Panc1 (cell line): Measurements from ENCODE around the gene CHCHD6. TPM values are rescaled to one million over a fixed set of nuclear protein-coding genes. Genes with fewer than 3 reads are reported as not detected.
A peak's percentile ranks its signal among the peaks of the same experiment; 100 is the strongest.

ENCODE experiments used
- ATAC-seq: fragments of 200-7000 bp; cut with Tn5 transposase; 2 replicates; pipeline ENCODE4 v1.9.1; 2020; ENCODE audit warnings: mild to moderate bottlenecking, moderate library complexity
- BruUV-seq: library from RNA; stranded (reverse); fragments of 400-500 nt; replicated peaks from 2 replicates; lab custom pipeline; 2021; lab: Mats Ljungman, UMichigan
- CTCF ChIA-PET: fragments of 300-600 bp; sonication (Branson Sonifier 250); formaldehyde crosslinking; loops from one replicate; lab custom pipeline; 2022; ENCODE audit warnings: antibody characterized with exemption; lab: Charles Lee
- POLR2A ChIA-PET: fragments of 300-600 bp; sonication (Branson Sonifier 250); formaldehyde crosslinking; loops from one replicate; lab custom pipeline; 2022; ENCODE audit warnings: antibody characterized with exemption; lab: Charles Lee
- DNase-seq: peaks from one replicate; pipeline ENCODE4 v3.0.0-alpha.2; 2010; ENCODE audit warnings: low read depth, low spot score
- H3K27ac ChIP-seq: 2 replicates; pipeline ENCODE4 v1.5.1; 2011; ENCODE audit warnings: mild to moderate bottlenecking, low read length, inconsistent platforms
- H3K27me3 ChIP-seq: fragments of 200-500 bp; sonication (Bioruptor generic); 2 replicates; pipeline ENCODE4 v1.6.0; 2014; ENCODE audit warnings: low read length, inconsistent platforms; ENCODE audit not compliant: control insufficient read depth, insufficient read depth
- H3K36me3 ChIP-seq: fragments of 200-500 bp; sonication (Bioruptor generic); 2 replicates; pipeline ENCODE4 v1.5.1; 2014; ENCODE audit warnings: inconsistent platforms, mild to moderate bottlenecking, low read length, moderate library complexity; ENCODE audit not compliant: control insufficient read depth, insufficient read depth
- H3K4me1 ChIP-seq: 2 replicates; pipeline ENCODE4 v1.5.1; 2011; ENCODE audit warnings: inconsistent platforms, mild to moderate bottlenecking, low read length, moderate library complexity; ENCODE audit not compliant: control insufficient read depth, insufficient read depth
- H3K4me3 ChIP-seq, 2 experiments: 2 replicates each; pipeline ENCODE4 v1.5.1; 2011 to 2012; ENCODE audit warnings: low read depth in 2 of 2, low read length in 2 of 2, mild to moderate bottlenecking in 2 of 2, inconsistent platforms in 1 of 2, moderate library complexity in 1 of 2
- H3K9me3 ChIP-seq: fragments of 200-500 bp; sonication (Bioruptor generic); 2 replicates; pipeline ENCODE4 v1.5.1; 2014; ENCODE audit warnings: low read depth, mild to moderate bottlenecking, inconsistent platforms, low read length, moderate library complexity; ENCODE audit not compliant: control insufficient read depth, insufficient read depth
- CTCF ChIP-seq: fragments of 450-650 bp; IDR thresholded peaks from 2 replicates; pipeline ENCODE4 v1.5.1; 2017; ENCODE audit warnings: mild to moderate bottlenecking
- POLR2AphosphoS5 ChIP-seq: IDR thresholded peaks from 2 replicates; pipeline ENCODE4 v1.6.1; 2012; ENCODE audit warnings: mild to moderate bottlenecking, low read depth, low read length, moderate library complexity
- SIN3A ChIP-seq: IDR thresholded peaks from 2 replicates; pipeline ENCODE4 v1.6.1; 2012; ENCODE audit warnings: low read depth, mild to moderate bottlenecking, low read length, moderate library complexity, borderline replicate concordance; ENCODE audit not compliant: insufficient read depth
- TCF7L2 ChIP-seq: IDR thresholded peaks from 2 replicates; pipeline ENCODE4 v1.6.1; 2011; ENCODE audit warnings: mild to moderate bottlenecking, low read depth, low read length, inconsistent platforms
- in situ Hi-C: cut with HindIII; loops from 2 replicates; pipeline ENCODE4 v1.10.0; 2016; ENCODE audit warnings: low sequenced_read_pairs, low pct_unique_long_range_greater_than_20kb
- intact Hi-C: fragments of 100-400 bp; cut with micrococcal nuclease; formaldehyde crosslinking; loops from one replicate; pipeline ENCODE4 v1.10.0; 2022; ENCODE audit not compliant: unreplicated experiment
- total RNA-seq: library from RNA; stranded (reverse); gene quantifications from one replicate; pipeline ENCODE4 v1.2.1, GENCODE V29; 2021; ENCODE audit not compliant: unreplicated experiment
- TF ChIP-seq, protein P1 (sequence below), 2 experiments: IDR thresholded peaks; 2 replicates each; pipeline ENCODE4 v1.6.1; 2011 to 2012; ENCODE audit warnings: low read depth in 2 of 2, control low read depth in 1 of 2, low read length in 1 of 2, mild to moderate bottlenecking in 1 of 2, moderate library complexity in 1 of 2; ENCODE audit not compliant: insufficient read depth in 1 of 2

Gene CHCHD6
- total RNA-seq, 1 experiment from 2014 or later, result 31.5 TPM

- BruUV-seq, result no TSS peak
- ChIA-PET CTCF (interaction anchor here (0.7 to 1.3 kb wide), 2 partner anchors 9 to 730 kb away, joined by 3 read pairs; no protein-coding TSS in a partner anchor), POLR2A (no interaction called here)
- H3K27ac ChIP-seq, result no peak overlapping the region
- H3K36me3 ChIP-seq, result no peaks in the 10 kb centered on the region
- H3K9me3 ChIP-seq, result no peaks in the 10 kb centered on the region
- DNase-seq, result no peak
- intact Hi-C loops, result no loop called here
- H3K4me1 ChIP-seq, result peaks cover 7% of the 10 kb centered on the region; the same call in 1 of the 2 replicates
- peak; percentile 49; the same call in 1 of the 2 replicates for ATAC-seq
- H3K27me3 ChIP-seq, result no peaks in the 10 kb centered on the region
- TF ChIP-seq CTCF (no peak), SIN3A (no peak), TCF7L2 (no peak), POLR2AphosphoS5 (no peak)
- TF ChIP-seq, protein P1, sequence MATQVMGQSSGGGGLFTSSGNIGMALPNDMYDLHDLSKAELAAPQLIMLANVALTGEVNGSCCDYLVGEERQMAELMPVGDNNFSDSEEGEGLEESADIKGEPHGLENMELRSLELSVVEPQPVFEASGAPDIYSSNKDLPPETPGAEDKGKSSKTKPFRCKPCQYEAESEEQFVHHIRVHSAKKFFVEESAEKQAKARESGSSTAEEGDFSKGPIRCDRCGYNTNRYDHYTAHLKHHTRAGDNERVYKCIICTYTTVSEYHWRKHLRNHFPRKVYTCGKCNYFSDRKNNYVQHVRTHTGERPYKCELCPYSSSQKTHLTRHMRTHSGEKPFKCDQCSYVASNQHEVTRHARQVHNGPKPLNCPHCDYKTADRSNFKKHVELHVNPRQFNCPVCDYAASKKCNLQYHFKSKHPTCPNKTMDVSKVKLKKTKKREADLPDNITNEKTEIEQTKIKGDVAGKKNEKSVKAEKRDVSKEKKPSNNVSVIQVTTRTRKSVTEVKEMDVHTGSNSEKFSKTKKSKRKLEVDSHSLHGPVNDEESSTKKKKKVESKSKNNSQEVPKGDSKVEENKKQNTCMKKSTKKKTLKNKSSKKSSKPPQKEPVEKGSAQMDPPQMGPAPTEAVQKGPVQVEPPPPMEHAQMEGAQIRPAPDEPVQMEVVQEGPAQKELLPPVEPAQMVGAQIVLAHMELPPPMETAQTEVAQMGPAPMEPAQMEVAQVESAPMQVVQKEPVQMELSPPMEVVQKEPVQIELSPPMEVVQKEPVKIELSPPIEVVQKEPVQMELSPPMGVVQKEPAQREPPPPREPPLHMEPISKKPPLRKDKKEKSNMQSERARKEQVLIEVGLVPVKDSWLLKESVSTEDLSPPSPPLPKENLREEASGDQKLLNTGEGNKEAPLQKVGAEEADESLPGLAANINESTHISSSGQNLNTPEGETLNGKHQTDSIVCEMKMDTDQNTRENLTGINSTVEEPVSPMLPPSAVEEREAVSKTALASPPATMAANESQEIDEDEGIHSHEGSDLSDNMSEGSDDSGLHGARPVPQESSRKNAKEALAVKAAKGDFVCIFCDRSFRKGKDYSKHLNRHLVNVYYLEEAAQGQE (IDR thresholded peaks at IDR 0.05; ENCODE audit: insufficient read depth in 1 of 2, low read depth in 2 of 2, low read length in 1 of 2), result no peak
- no peak overlapping the region for H3K4me3 ChIP-seq
- in situ Hi-C loops, result no loop called here
Observed at GRCh38 chr3:126745760-126746394, 41.8 kb downstream of the CHCHD6 start.

DNA sequence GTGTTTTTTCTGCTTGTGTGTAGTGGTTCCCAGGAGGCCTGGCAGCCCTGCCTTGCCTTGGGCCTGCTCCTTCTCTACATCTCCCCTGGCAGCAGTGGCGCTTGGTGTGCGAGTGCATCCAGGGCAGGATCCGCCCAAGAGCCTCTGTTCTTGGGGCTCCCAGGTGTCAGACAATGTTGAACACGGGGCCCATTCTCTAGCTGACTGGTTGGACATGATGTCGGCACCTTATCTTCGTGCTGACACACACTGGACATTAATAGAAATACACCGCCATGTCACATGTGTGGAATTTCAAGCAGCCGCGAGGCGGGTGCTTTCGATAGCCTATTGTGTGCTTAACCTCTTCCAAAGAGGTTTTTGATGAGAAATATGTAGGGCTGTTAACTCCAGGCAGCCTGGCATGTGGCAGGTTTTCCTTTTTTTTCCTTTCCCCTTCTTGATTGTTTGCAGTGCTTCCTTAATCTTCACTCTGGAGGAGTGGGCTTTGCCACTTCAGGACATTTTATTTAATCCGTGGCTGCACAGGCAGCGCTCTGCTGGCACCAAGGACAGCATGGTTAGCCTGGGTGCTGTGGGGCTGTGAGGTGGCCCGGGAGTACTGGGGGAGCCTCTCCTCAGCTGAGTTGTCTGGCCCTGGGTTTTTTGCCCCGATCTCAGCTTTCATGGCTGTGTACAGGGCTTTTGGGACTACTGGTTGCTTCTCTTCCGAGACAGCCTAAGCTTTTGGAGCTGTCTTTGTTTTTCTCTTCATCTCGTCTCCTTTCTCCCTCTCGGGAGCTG is 42.5 kb downstream of the CHCHD6 start:
- no peaks in the 10 kb centered on the region for H3K27me3 ChIP-seq
- H3K9me3 ChIP-seq, result no peaks in the 10 kb centered on the region
- intact Hi-C loops (no loop called here), in situ Hi-C loops (no loop called here)
- ChIA-PET CTCF (interaction anchor here (0.7 kb wide), 1 partner anchor 729 kb away, joined by 3 read pairs; no protein-coding TSS in a partner anchor), POLR2A (no interaction called here)
- no peak overlapping the region for H3K27ac ChIP-seq
- ATAC-seq (peak; percentile 81), DNase-seq (no peak)
- peaks cover 9% of the 10 kb centered on the region; the same call in 1 of the 2 replicates for H3K4me1 ChIP-seq
- TF ChIP-seq TCF7L2 (no peak), SIN3A (no peak), CTCF (no peak; the same call in 1 of the 2 replicates), POLR2AphosphoS5 (no peak)
- TF ChIP-seq, protein P1 (IDR thresholded peaks at IDR 0.05; ENCODE audit: insufficient read depth in 1 of 2, low read depth in 2 of 2, low read length in 1 of 2), result no peak
- H3K4me3 ChIP-seq, result no peak overlapping the region
- H3K36me3 ChIP-seq, result no peaks in the 10 kb centered on the region
- no TSS peak for BruUV-seq
